HG02943 (cell line): ENCODE data around the gene TULP4.
"Not testable (repeated sequence)": the region's sequence is repeated elsewhere in the genome, so short reads cannot be mapped to it uniquely, and the experiment has no call there.

Experiments used
- ATAC-seq: cut with Tn5 transposase; IDR thresholded peaks from one replicate; pipeline ENCODE4 v1.9.1; 2021; ENCODE audit warnings: mild to moderate bottlenecking, low read depth, moderate library complexity; ENCODE audit not compliant: unreplicated experiment

Gene TULP4

GRCh38 chr6:158383057-158383456 lies 70.8 kb downstream of the TULP4 start:
- ATAC-seq = no peak

- ATAC-seq = no peak
Observed at GRCh38 chr6:158383542-158383941, 71.3 kb downstream of the TULP4 start.

- no peak for ATAC-seq
Observed at GRCh38 chr6:158384671-158385110, 72.4 kb downstream of the TULP4 start.

GRCh38 chr6:158387036-158387435 lies 74.8 kb downstream of the TULP4 start:
- no peak for ATAC-seq

GRCh38 chr6:158387578-158387977 lies 75.3 kb downstream of the TULP4 start:
- ATAC-seq = no peak

- ATAC-seq = no peak
Observed at GRCh38 chr6:158388727-158389126, 76.5 kb downstream of the TULP4 start.

GRCh38 chr6:158389193-158389919 lies 77.1 kb downstream of the TULP4 start:
- no peak for ATAC-seq

GRCh38 chr6:158391276-158391675 lies 79.0 kb downstream of the TULP4 start:
- no peak for ATAC-seq

GRCh38 chr6:158391977-158392376 lies 79.7 kb downstream of the TULP4 start:
- not testable (repeated sequence) for ATAC-seq

GRCh38 chr6:158396136-158396535 lies 83.9 kb downstream of the TULP4 start:
- ATAC-seq = no peak

GRCh38 chr6:158397578-158397977 lies 85.3 kb downstream of the TULP4 start:
- ATAC-seq = no peak

GRCh38 chr6:158398252-158399024 lies 86.2 kb downstream of the TULP4 start:
- no peak for ATAC-seq

GRCh38 chr6:158399040-158399700 lies 86.9 kb downstream of the TULP4 start:
- no peak for ATAC-seq

- ATAC-seq = no peak
Observed at GRCh38 chr6:158402184-158402583, 89.9 kb downstream of the TULP4 start.

- not testable (repeated sequence) for ATAC-seq
Observed at GRCh38 chr6:158405321-158405831, 93.1 kb downstream of the TULP4 start.

- ATAC-seq = no peak
Observed at GRCh38 chr6:158405933-158406332, 93.7 kb downstream of the TULP4 start.

GRCh38 chr6:158406736-158407135 lies 94.5 kb downstream of the TULP4 start:
- no peak for ATAC-seq

GRCh38 chr6:158408013-158408412 lies 95.7 kb downstream of the TULP4 start:
- no peak for ATAC-seq

- no peak for ATAC-seq
Observed at GRCh38 chr6:158408552-158409130, 96.4 kb downstream of the TULP4 start.

GRCh38 chr6:158409451-158409850 lies 97.2 kb downstream of the TULP4 start:
- no peak for ATAC-seq

- ATAC-seq = no peak
Observed at GRCh38 chr6:158410784-158411183, 98.5 kb downstream of the TULP4 start.
